Hepatocyte (in vitro differentiated cells): ENCODE results near the gene ATG4B.

ENCODE experiments used
- CTCF ChIP-seq: fragments of 200-600 bp; sonication (generic); IDR thresholded peaks from 2 replicates; pipeline ENCODE4 v1.5.1; 2016; ENCODE audit warnings: antibody characterized with exemption, mild to moderate bottlenecking; ENCODE audit not compliant: poor library complexity
- EZH2 ChIP-seq: fragments of 200-600 bp; sonication (generic); IDR thresholded peaks from 2 replicates; pipeline ENCODE4 v1.6.1; 2016; ENCODE audit warnings: antibody characterized with exemption, mild to moderate bottlenecking, borderline replicate concordance
- EZH2phosphoT487 ChIP-seq: fragments of 200-600 bp; sonication (generic); IDR thresholded peaks from one replicate; pipeline ENCODE4 v1.6.1; 2018; ENCODE audit warnings: antibody characterized with exemption, mild to moderate bottlenecking, low read depth, moderate library complexity; ENCODE audit not compliant: unreplicated experiment, severe bottlenecking

- TF ChIP-seq EZH2 (no peak), EZH2phosphoT487 (no peak), CTCF (no peak)
Observed at GRCh38 chr2:241645056-241645914, 7.8 kb downstream of the ATG4B start.
